GM12864 (cell line): ENCODE data around the gene VWC2L.

Source experiments
- DNase-seq: peaks from one replicate; pipeline ENCODE4 v3.0.0-alpha.2; 2011; ENCODE audit warnings: low read depth
- H3K4me3 ChIP-seq: 2 replicates; pipeline ENCODE4 v1.5.1; 2011; ENCODE audit warnings: mild to moderate bottlenecking, low read depth, low read length, control low read depth
- TF ChIP-seq, protein P1 (sequence below): IDR thresholded peaks from 2 replicates; pipeline ENCODE4 v1.5.1; 2011; ENCODE audit warnings: low read depth, mild to moderate bottlenecking, moderate library complexity, low read length, control low read depth, inconsistent platforms; ENCODE audit errors: missing control alignments

VWC2L gene

DNA sequence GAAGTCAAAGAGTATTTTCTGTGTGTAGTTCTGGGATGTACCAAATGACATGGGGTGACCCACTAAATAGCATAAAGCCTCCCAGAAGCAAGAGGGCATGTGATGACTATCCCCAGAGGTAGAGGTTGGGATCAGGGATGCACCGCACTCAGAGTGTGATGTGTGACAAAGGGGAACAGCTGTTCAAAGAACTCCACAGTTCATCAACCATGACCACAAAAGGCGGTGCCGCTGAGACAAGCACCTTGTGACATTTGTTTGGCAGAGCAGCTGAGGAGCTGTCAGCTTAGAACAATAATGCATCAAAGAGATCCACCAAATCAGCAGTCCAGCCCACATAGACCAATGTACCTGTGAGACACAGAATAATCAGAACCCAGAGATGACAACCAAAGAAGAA lies 81.3 kb downstream of the VWC2L start:
- DNase-seq = no peak
- TF ChIP-seq, protein P1, sequence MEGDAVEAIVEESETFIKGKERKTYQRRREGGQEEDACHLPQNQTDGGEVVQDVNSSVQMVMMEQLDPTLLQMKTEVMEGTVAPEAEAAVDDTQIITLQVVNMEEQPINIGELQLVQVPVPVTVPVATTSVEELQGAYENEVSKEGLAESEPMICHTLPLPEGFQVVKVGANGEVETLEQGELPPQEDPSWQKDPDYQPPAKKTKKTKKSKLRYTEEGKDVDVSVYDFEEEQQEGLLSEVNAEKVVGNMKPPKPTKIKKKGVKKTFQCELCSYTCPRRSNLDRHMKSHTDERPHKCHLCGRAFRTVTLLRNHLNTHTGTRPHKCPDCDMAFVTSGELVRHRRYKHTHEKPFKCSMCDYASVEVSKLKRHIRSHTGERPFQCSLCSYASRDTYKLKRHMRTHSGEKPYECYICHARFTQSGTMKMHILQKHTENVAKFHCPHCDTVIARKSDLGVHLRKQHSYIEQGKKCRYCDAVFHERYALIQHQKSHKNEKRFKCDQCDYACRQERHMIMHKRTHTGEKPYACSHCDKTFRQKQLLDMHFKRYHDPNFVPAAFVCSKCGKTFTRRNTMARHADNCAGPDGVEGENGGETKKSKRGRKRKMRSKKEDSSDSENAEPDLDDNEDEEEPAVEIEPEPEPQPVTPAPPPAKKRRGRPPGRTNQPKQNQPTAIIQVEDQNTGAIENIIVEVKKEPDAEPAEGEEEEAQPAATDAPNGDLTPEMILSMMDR = no peak

DNA sequence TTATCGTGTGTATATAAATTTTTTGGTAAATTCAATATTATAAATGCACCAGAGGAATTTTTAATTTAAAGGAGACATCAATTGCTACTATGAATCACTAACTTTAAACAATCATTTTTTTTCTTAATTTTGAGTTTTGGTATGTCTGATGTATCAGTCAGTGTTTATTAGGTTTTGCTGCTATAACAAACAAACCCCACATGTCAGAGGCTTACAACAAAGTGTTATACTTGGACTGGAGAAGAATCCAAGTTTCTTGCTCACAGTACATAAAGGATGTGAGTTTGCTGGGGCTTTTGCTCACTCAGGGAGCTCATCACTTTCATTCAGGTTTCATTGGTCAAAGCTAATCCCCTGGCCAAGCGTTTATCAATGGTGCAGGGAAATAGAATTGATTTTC lies 81.8 kb downstream of the VWC2L start:
- H3K4me3 ChIP-seq = no peak overlapping the region
- TF ChIP-seq, protein P1 = no peak
- DNase-seq = no peak

More for the DNA sequence above, 81.3 kb downstream of the VWC2L start:
- no peak overlapping the region for H3K4me3 ChIP-seq

DNA sequence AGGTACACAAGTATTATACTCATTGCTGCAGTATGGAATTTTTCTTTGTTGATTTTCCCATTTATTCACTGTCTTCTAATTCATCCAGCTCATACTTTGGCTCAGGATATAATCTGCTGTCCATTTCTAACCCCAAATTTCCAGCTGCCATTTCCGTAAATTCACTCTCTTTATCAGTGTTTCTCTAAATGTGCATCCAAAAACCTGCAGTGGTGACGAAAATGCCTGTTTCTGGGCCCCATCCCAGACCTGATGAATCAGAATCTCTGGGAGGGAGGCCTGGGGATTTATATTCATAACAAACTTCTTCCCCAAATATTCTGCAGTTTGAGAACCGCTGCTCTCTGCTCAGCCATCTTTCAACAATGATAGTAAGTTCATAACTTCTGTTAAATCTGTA lies 86.6 kb downstream of the VWC2L start:
- TF ChIP-seq, protein P1 = no peak
- DNase-seq = no peak
- H3K4me3 ChIP-seq = no peak overlapping the region

DNA sequence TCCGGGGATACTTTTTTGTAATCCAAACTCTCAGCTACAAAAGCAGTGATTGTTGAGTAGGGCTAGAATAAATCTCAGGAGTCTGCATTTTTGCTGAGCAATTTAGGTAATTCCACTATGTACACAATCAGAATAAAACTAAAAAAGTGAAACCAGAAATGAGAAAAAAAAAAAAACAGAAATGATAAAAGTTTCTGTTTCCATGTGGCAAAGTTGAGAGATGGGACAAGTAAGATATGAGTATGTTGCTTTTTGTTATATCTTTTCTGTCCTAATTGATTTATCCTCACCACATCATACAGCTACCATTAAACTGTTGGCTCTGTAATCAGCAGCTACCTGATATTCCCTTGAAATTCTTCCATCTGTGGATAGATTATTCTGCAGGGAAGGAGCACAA lies 92.7 kb downstream of the VWC2L start:
- TF ChIP-seq, protein P1 = no peak
- no peak for DNase-seq
- no peak overlapping the region for H3K4me3 ChIP-seq

DNA sequence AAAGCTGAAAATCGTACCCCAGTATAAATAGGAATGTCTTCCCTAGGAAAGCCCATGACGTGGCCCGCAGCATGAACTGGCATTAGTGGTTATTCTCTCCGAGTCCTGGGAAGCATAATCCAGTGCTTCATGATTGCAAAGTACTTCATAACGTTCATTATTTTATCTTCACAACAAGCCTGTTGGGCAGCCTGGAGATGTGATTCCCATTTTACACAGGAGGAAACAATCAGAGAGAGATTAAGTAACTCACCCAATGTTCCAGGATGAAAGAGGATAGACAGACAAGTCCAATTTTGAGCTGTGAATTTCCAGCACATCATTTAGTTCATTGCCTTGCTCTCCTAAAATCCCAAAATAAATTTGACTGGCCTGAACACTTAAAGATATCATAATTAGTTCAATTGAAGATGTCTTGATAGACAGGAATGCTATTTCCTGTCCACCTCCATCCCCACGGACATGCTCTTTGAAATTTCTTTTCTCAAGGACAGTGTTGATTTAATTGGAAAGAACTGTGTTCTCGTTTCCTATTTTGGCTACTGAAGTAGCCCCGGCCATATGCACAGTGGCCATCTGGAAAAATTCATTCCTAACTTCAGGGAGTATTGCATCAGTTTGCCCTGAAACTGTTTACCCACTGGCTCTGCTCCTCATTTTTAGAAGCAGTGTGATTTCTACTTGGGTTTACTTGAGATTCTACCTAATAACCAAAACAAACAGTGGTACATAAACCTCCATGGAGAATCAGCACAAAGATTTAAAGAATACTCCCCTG lies 93.9 kb downstream of the VWC2L start:
- TF ChIP-seq, protein P1 = no peak
- DNase-seq = no peak
- no peak overlapping the region for H3K4me3 ChIP-seq

DNA sequence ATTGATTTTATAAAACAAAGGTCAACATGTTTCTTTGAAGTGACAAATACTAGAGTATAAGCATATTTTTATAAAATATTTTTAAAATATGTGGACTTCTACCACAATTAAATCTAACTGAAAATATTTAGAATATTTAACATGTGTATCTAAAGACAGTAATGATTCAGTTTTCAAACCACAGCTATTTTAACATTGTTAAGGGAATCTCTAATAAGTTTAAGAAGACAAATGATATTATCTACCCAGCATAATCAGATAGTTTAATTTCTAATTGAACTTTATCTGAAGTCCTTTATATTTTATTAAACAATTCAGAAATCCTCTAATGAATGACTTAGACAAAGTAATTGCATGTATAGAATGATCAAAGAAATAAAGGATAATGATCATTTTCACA lies 96.2 kb downstream of the VWC2L start:
- TF ChIP-seq, protein P1 = no peak

DNA sequence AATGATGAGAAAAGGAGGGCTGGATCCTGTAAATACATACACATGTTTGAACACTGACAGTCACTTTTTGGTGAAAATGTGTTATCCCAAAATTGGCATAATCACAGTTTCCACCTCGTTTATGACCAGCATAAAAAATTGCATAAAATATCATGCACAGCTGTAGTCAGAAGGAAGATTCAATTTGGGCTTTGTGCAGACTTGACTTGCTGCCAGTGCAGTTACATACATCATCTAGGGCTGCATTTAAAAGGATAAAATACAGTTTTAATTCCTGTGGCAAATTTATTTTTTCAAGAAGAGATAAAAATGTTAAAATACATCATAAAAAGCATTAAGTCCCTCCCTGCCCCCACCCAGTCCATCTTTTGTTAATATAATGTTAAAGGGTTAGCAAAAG lies 103.8 kb downstream of the VWC2L start:
- TF ChIP-seq, protein P1 = no peak
- H3K4me3 ChIP-seq = no peak overlapping the region
- DNase-seq = no peak

More for the DNA sequence above, 96.2 kb downstream of the VWC2L start:
- no peak for DNase-seq
- no peak overlapping the region for H3K4me3 ChIP-seq
